PFSK-1 (cell line): Measurements from ENCODE around the gene STX11.

Experiments
- SIN3A ChIP-seq: IDR thresholded peaks from 2 replicates; pipeline ENCODE4 v1.6.1; 2012; ENCODE audit warnings: mild to moderate bottlenecking, low read length, moderate library complexity, borderline replicate concordance; ENCODE audit not compliant: insufficient read depth

Gene STX11

GRCh38 chr6:144234935-144235334 is 84.6 kb downstream of the STX11 start:
- no peak for TF ChIP-seq SIN3A
